Stomach (tissue), 4 donors: ENCODE data around the gene PAX5.

Experiments used
- CTCF ChIP-seq, 7 experiments: fragments of 450-650 bp in 4 of 7; fragments of 200-600 bp in 3 of 7; sonication (generic) in 3 of 7; IDR thresholded peaks; one replicate each; pipeline ENCODE4 v1.5.1; 2016 to 2019; ENCODE audit warnings: antibody characterized with exemption in 7 of 7, control low read depth in 2 of 7, mild to moderate bottlenecking in 1 of 7
- EP300 ChIP-seq: sonication (generic); formaldehyde crosslinking; IDR thresholded peaks from one replicate; pipeline ENCODE4 v1.6.1; 2017; ENCODE audit warnings: antibody characterized with exemption

- TF ChIP-seq CTCF (IDR thresholded peaks at IDR 0.05) (no peak), EP300 (no peak)
These were observed 205.5 kb downstream of the PAX5 start for GRCh38 chr9:36828611-36829013.
